GM12872 (cell line): ENCODE data around the gene TNFAIP8L3.

Source experiments
- CTCF ChIP-seq: IDR thresholded peaks from 3 replicates; pipeline ENCODE4 v1.5.1; 2011; ENCODE audit warnings: low read depth, mild to moderate bottlenecking, low read length, moderate library complexity; ENCODE audit not compliant: insufficient read depth

TNFAIP8L3 gene

GRCh38 chr15:51086409-51086808 lies 8.3 kb downstream of the TNFAIP8L3 start:
- TF ChIP-seq CTCF = no peak

- no peak for TF ChIP-seq CTCF
These were observed 8.9 kb downstream of the TNFAIP8L3 start for GRCh38 chr15:51085764-51086163.

GRCh38 chr15:51083641-51084166 lies 11.0 kb downstream of the TNFAIP8L3 start:
- no peak for TF ChIP-seq CTCF

GRCh38 chr15:51082246-51082645 lies 12.5 kb downstream of the TNFAIP8L3 start:
- no peak for TF ChIP-seq CTCF

- TF ChIP-seq CTCF = no peak
These were observed 14.4 kb downstream of the TNFAIP8L3 start for GRCh38 chr15:51080286-51080685.

- no peak for TF ChIP-seq CTCF
These were observed 15.5 kb downstream of the TNFAIP8L3 start for GRCh38 chr15:51079226-51079625.

GRCh38 chr15:51077221-51078153 lies 17.2 kb downstream of the TNFAIP8L3 start:
- TF ChIP-seq CTCF = no peak
